MM.1S (cell line): ENCODE data around the gene CRYGA.

Source experiments
- EZH2 ChIP-seq: fragments of 300-600 bp; sonication (generic); optimal IDR thresholded peaks from 2 replicates; pipeline ENCODE3; 2017; ENCODE audit warnings: low read depth, mild to moderate bottlenecking, antibody characterized with exemption, low read length, mixed read lengths
- EZH2phosphoT487 ChIP-seq: fragments of 300-600 bp; sonication (generic); IDR thresholded peaks from 2 replicates; pipeline ENCODE4 v1.6.1; 2018; ENCODE audit warnings: antibody characterized with exemption, low read length

DNA sequence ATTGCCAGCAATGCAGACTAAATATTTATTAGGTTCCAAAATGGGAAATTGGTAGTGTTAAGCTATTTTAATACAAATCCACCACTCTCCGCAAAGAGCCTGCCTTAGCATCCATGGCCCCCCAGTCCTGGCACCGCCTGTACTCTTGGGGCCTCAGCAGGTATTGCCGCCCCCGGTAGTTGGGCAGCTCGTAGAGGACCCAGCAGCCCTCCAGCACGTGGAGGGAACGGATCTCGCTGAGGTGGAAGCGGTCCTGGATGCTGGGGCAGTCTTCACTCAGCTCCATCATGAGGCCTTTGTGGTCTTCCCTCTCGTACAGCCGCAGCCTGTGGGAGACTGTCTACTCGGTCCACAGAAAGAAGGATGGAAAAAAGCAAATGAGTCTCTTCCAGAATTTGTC is 35.3 kb downstream of the CRYGA start:
- TF ChIP-seq EZH2 (no peak), EZH2phosphoT487 (no peak)
